Left forelimb (tissue), 1 donor: ENCODE results near the gene CYLC2.

ENCODE experiments used
- DNase-seq: peaks from one replicate; pipeline ENCODE4 v3.0.0-alpha.2; 2018; ENCODE audit warnings: low spot score

CYLC2 gene

DNA sequence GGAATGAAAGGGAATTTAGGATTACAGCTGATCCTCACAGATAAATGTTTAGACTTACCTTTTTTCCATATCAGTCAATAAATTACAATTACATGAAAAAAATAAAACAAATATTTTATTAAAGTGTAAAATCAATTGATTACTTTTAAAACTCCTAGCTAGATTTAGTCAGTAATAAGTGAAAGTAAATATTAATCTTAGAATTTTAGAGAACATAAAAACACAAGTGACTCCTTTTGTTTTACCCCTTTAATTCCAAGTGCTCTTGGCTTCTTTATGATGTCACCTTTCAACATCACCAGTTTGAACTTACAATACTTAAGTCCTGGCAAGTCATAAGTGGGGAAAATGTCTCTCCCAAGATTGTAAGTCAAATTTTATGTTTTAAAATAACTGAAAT, at the start of gene CYLC2:
CYLC2 (plus strand) TSS at position 301 of the 400 bp plus-strand sequence; CDS start at position 349, 48 bp downstream.
- DNase-seq = no peak

DNA sequence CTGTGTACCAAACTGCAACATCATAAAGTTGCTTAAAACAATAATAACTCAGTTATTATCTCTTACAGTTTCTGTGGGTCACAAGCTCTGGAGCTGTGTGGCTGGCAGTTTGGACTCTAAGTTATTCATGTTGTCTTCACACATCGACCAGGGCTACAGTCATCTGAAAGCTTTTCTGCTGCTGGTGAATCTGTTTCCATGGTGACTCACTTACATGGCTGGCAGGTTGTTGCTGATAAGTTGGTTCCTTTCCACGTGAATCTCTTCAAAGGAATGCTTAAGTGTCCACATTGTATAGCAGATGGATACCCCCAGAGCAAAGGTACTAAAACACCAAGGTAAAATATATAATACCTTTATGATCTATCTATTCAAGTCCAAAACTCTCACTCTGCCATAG, 44.8 kb upstream of the CYLC2 start:
- DNase-seq = no peak

DNA sequence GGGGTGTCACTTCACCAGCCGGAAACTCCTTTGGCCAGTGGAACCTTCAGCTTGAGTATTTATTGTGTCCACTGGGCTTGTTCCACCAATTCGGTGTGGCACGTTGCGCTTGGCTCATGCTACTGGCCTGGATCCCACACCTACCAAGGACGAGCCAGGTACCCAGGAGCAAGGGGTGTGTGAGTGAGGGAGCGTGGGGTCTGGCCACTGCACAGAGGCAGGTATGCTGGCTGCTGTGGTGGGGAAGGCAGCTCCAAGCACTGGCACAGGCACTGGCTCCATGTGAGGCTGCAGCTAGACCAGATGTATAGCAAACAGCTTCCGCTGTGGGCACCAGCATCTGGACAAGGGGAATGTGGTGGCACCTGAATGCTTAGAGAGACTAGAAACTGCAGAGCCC, 28.1 kb upstream of the CYLC2 start:
- no peak for DNase-seq

- no peak for DNase-seq
Measured at GRCh38 chr9:102967979-102968378, 27.2 kb upstream of the CYLC2 start.

- DNase-seq = no peak
Measured at GRCh38 chr9:102972780-102973179, 22.4 kb upstream of the CYLC2 start.

DNA sequence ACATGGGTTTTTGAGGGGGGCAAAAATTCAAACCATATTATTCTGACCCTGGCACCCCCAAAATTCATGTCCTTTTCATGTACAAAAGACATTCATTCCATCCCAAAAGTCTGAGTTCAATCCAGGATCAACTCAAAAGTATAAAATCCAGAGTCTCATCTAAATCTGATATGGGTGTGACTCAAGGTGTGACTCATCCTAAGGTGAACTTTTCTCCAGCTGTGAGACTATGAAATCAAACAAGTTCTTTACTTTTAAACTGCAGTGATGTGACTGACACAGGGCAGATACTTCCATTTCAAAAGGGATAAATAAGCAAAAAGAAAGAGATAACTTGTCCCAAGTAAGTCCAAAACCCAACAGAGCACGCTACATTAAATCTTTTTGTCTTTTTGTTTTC, 20.6 kb upstream of the CYLC2 start:
- DNase-seq = no peak

- DNase-seq = no peak
Measured at GRCh38 chr9:102975251-102975650, 19.9 kb upstream of the CYLC2 start.

- no peak for DNase-seq
Measured at GRCh38 chr9:102985162-102985895, 9.8 kb upstream of the CYLC2 start.

GRCh38 chr9:102986425-102986824, 8.7 kb upstream of the CYLC2 start:
- no peak for DNase-seq

DNA sequence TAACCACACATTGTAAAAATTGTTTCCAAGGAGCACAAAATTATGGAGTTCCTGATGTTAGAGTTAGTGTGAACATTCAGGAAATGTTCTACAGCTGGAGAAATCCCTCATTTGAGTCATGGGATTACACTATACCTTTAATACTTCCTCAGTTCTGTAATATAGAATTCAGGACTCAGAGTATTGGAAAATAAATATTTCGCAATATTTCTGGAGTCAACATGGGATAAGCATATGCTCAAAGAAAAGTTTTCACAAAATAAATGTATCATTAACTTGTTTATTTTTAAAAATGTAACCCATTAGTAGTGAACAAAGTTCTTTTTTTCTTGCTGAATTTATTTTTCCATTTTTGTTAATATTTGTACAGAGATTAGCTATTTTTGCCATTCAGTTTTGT, 8.6 kb downstream of the CYLC2 start:
- DNase-seq = no peak

DNA sequence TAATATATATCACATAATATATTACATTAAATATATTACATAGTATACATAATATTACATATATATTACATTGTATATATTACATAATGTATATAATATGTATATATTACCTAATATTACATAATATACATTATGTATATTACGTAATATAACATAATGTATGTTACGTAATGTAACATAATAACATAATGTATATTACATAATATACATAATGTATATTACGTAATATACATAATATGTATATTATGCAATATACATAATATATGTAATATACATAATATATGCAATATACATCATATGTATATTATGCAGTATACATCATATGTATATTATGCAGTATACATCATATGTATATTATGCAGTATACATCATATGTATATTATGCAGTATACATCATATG, 19.1 kb downstream of the CYLC2 start:
- DNase-seq = no peak

GRCh38 chr9:103025796-103026195, 30.7 kb downstream of the CYLC2 start:
- DNase-seq = no peak

- DNase-seq = no peak
Measured at GRCh38 chr9:103037508-103038477, 42.7 kb downstream of the CYLC2 start.

DNA sequence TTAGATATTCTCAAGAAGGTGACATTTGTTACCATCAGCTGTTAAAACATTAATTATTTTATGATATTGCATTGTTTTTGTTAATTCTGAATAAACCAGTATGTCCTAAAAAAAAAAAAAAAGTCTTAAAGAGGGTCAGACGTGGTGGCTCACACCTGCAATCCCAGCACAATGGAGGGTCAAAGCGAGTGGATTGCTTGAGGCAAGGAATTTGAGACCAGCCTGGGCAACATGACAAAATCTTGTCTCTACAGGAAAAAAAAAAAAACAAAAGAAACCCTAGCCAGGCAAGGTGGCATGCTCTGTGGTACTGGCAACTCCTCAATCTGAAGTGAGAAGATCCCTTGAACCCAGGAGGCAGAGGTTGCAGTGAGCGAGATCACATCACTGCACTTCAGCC, 46.8 kb downstream of the CYLC2 start:
- no peak for DNase-seq
